Fibroblast of lung (primary cell): ENCODE results near the gene FSD1L. TPM values are rescaled to one million over a fixed set of nuclear protein-coding genes. Genes with fewer than 3 reads are reported as not detected.

Experiments used
- DNase-seq, 2 donors: peaks; one replicate each; pipeline versions ENCODE4 v3.0.0 to v3.0.0-alpha.2; 2010; ENCODE audit warnings: low read depth in 2 of 2
- H2AFZ ChIP-seq: 2 replicates; pipeline ENCODE4 v1.5.1; 2012; ENCODE audit warnings: low read length, control low read depth, inconsistent platforms
- H3K27ac ChIP-seq: 2 replicates; pipeline ENCODE4 v1.5.1; 2011; ENCODE audit warnings: low read length, control low read depth; ENCODE audit not compliant: insufficient read depth
- H3K27me3 ChIP-seq: 2 replicates; pipeline ENCODE4 v1.5.1; 2011; ENCODE audit warnings: mild to moderate bottlenecking, low read length; ENCODE audit not compliant: control insufficient read depth, insufficient read depth
- H3K36me3 ChIP-seq: 2 replicates; pipeline ENCODE4 v1.5.1; 2011; ENCODE audit warnings: low read length; ENCODE audit not compliant: control insufficient read depth, insufficient read depth
- H3K4me1 ChIP-seq: 2 replicates; pipeline ENCODE4 v1.5.1; 2011; ENCODE audit warnings: low read length; ENCODE audit not compliant: control insufficient read depth, insufficient read depth; ENCODE audit errors: extremely low read depth
- H3K4me2 ChIP-seq: 2 replicates; pipeline ENCODE4 v1.5.1; 2011; ENCODE audit warnings: low read length, control low read depth; ENCODE audit not compliant: insufficient read depth; ENCODE audit errors: extremely low read depth
- H3K4me3 ChIP-seq, 4 experiments: fragments of 200-600 bp in 1 of 4; sonication (generic) in 1 of 4; replicated peaks in 1 of 4; 2 replicates each; pipeline ENCODE4 v1.5.1; 2011 to 2016; ENCODE audit warnings: low read length in 4 of 4, low read depth in 3 of 4, mild to moderate bottlenecking in 3 of 4, control low read depth in 2 of 4, inconsistent platforms in 1 of 4, mixed read lengths in 1 of 4; ENCODE audit not compliant: insufficient read depth in 1 of 4; ENCODE audit errors: control extremely low read depth in 1 of 4
- H3K79me2 ChIP-seq: 2 replicates; pipeline ENCODE4 v1.5.1; 2012; ENCODE audit warnings: mild to moderate bottlenecking, low read length, inconsistent platforms; ENCODE audit not compliant: control insufficient read depth, insufficient read depth
- H3K9ac ChIP-seq: 2 replicates; pipeline ENCODE4 v1.5.1; 2011; ENCODE audit warnings: mild to moderate bottlenecking, low read length, control low read depth; ENCODE audit not compliant: insufficient read depth
- H3K9me3 ChIP-seq: 2 replicates; pipeline ENCODE4 v1.5.1; 2012; ENCODE audit warnings: low read depth, low read length; ENCODE audit not compliant: control insufficient read depth, insufficient read depth
- H4K20me1 ChIP-seq: 2 replicates; pipeline ENCODE4 v1.5.1; 2011; ENCODE audit warnings: low read length; ENCODE audit not compliant: control insufficient read depth, insufficient read depth; ENCODE audit errors: extremely low read depth
- EZH2 ChIP-seq: IDR thresholded peaks from 2 replicates; pipeline ENCODE4 v1.5.1; 2012; ENCODE audit warnings: low read length, control low read depth, mild to moderate bottlenecking; ENCODE audit errors: missing control alignments
- polyA plus RNA-seq, 2 donors: library from polyadenylated mRNA; depleted of rRNA in 1 of 2; stranded (reverse) in 1 of 2; unstranded in 1 of 2; fragments of >200 nt; gene quantifications; 2 replicates each; pipeline ENCODE4 v1.2.1, GENCODE V29; 2011 to 2012; ENCODE audit warnings: missing spikeins in 1 of 2
- total RNA-seq: library from RNA; depleted of rRNA; stranded (reverse); fragments of >200 nt; gene quantifications from 2 replicates; pipeline ENCODE4 v1.2.1, GENCODE V29; 2014
- TF ChIP-seq, protein P1 (sequence below), 2 donors: IDR thresholded peaks in 1 of 2; conservative IDR thresholded peaks in 1 of 2; 1 replicate in 1 of 2; 2 replicates in 1 of 2; pipeline ENCODE4 v1.5.1; 2011 to 2012; ENCODE audit warnings: low read length in 2 of 2, control low read depth in 1 of 2, inconsistent platforms in 1 of 2, low read depth in 1 of 2, mild to moderate bottlenecking in 1 of 2

FSD1L gene
- total and polyA plus RNA-seq, 2 donors (not counting 1 experiment from before 2014, with no cell fraction given): 4.0 to 6.1 TPM

DNA sequence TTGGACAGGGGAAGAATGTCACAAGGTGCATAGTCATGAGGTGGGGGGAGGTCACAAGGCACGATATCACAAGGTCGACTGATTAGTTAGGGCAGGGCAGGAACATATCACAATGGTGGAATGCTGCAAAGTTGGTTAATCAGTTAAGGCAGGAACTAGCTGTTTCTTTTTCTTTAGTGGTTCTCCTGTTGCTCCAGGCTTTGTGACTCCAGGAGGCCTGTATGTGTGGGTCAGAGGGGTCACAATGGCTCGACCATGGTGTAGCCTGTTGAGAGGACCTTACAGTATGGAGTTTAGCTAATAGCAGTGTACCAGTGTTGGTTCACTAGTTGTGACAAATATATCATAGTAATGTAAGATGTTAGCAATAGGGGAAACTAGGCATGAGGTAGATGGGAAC is 12.4 kb upstream of the FSD1L start:
- Histone ChIP-seq H3K9ac (no peak overlapping the region), H3K4me2 (no peak overlapping the region), H3K27ac (no peak overlapping the region), H3K9me3 (no peaks in the 10 kb centered on the region), H3K27me3 (no peaks in the 10 kb centered on the region), H3K79me2 (no peaks in the 10 kb centered on the region), H3K36me3 (no peaks in the 10 kb centered on the region), H3K4me1 (peaks cover 10% of the 10 kb centered on the region), H4K20me1 (no peaks in the 10 kb centered on the region), H2AFZ (no peak overlapping the region), H3K4me3 (no peak overlapping the region)
- TF ChIP-seq, protein P1, sequence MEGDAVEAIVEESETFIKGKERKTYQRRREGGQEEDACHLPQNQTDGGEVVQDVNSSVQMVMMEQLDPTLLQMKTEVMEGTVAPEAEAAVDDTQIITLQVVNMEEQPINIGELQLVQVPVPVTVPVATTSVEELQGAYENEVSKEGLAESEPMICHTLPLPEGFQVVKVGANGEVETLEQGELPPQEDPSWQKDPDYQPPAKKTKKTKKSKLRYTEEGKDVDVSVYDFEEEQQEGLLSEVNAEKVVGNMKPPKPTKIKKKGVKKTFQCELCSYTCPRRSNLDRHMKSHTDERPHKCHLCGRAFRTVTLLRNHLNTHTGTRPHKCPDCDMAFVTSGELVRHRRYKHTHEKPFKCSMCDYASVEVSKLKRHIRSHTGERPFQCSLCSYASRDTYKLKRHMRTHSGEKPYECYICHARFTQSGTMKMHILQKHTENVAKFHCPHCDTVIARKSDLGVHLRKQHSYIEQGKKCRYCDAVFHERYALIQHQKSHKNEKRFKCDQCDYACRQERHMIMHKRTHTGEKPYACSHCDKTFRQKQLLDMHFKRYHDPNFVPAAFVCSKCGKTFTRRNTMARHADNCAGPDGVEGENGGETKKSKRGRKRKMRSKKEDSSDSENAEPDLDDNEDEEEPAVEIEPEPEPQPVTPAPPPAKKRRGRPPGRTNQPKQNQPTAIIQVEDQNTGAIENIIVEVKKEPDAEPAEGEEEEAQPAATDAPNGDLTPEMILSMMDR (conservative IDR thresholded peaks at IDR 0.05 in 1 of 2, IDR thresholded peaks at IDR 0.05 in 1 of 2; ENCODE audit: low read depth in 1 of 2, low read length in 2 of 2): no peak
- no peak for TF ChIP-seq EZH2
- DNase-seq: no peak

DNA sequence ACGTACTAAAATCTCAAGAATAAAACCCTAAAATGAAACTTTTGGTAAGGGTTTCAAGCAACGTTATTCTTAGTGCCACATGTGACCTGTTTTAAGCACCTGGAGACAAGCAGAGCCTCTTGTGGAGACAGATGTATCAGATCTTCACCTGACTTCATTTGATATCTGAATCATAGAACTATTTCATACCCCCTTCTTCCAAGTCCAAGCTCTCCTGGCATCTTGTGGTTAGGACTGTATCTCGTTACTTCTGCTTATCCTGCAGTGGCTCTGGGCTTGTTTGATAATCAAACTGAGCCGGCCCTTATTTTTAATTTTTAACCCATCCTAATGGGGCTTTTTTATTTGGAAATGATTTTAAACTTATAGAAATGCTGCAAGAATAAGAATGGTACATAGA is 11.1 kb upstream of the FSD1L start:
- DNase-seq: no peak
- peaks cover 10% of the 10 kb centered on the region for H3K4me1 ChIP-seq
- no peak overlapping the region for H3K4me2 ChIP-seq
- no peaks in the 10 kb centered on the region for H3K79me2 ChIP-seq
- no peak overlapping the region for H3K9ac ChIP-seq
- H3K27ac ChIP-seq: no peak overlapping the region
- no peak overlapping the region for H3K4me3 ChIP-seq
- TF ChIP-seq, protein P1 (conservative IDR thresholded peaks at IDR 0.05 in 1 of 2, IDR thresholded peaks at IDR 0.05 in 1 of 2; ENCODE audit: low read depth in 1 of 2, low read length in 2 of 2): no peak
- TF ChIP-seq EZH2: no peak
- H3K36me3 ChIP-seq: no peaks in the 10 kb centered on the region
- no peaks in the 10 kb centered on the region for H4K20me1 ChIP-seq
- H3K9me3 ChIP-seq: no peaks in the 10 kb centered on the region
- no peak overlapping the region for H2AFZ ChIP-seq
- H3K27me3 ChIP-seq: no peaks in the 10 kb centered on the region

GRCh38 chr9:105437704-105438103 is 10.1 kb upstream of the FSD1L start:
- H3K4me1 ChIP-seq: peaks cover 10% of the 10 kb centered on the region
- H2AFZ ChIP-seq: no peak overlapping the region
- no peak overlapping the region for H3K27ac ChIP-seq
- no peaks in the 10 kb centered on the region for H3K36me3 ChIP-seq
- H3K79me2 ChIP-seq: no peaks in the 10 kb centered on the region
- no peak overlapping the region for H3K4me3 ChIP-seq
- TF ChIP-seq, protein P1 (conservative IDR thresholded peaks at IDR 0.05 in 1 of 2, IDR thresholded peaks at IDR 0.05 in 1 of 2; ENCODE audit: low read depth in 1 of 2, low read length in 2 of 2): no peak
- no peak for TF ChIP-seq EZH2
- no peaks in the 10 kb centered on the region for H3K27me3 ChIP-seq
- no peak overlapping the region for H3K4me2 ChIP-seq
- DNase-seq: no peak
- H3K9me3 ChIP-seq: no peaks in the 10 kb centered on the region
- no peak overlapping the region for H3K9ac ChIP-seq
- H4K20me1 ChIP-seq: no peaks in the 10 kb centered on the region
